Measurements from ENCODE around the gene TMEM248. TPM values are rescaled to one million over a fixed set of nuclear protein-coding genes. Genes with fewer than 3 reads are reported as not detected.
"Not testable (repeated sequence)": the region's sequence is repeated elsewhere in the genome, so short reads cannot be mapped to it uniquely, and the experiment has no call there.

The TMEM248 gene
- total RNA-seq, 1 donor from 2014 or later, result 114 TPM

- DNase-seq (ENCODE audit: low read depth), result not testable (repeated sequence)
These were observed 12.4 kb upstream of the TMEM248 start for GRCh38 chr7:66908598-66908997.

DNA sequence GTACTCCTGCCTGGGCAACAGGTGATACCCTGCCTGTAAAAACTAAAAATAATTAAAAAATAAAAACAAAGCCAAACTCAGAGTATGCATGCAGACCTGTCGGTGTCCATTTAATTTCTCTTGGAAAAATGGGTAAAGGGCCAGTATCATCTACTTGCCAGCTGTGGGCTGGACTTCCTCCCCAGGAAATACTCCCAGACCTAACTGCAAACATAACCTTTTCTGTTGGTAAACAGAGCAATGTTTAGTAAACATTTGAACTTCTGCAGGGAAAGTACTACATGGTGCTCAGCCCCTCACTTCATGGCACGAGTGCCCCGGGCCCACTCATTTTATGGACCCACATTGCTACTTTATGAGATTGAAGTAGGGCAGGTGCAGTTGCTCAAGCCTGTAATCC is 10.2 kb upstream of the TMEM248 start:
- DNase-seq (ENCODE audit: low read depth), result no peak

- DNase-seq (ENCODE audit: low read depth), result not testable (repeated sequence)
These were observed 9.8 kb upstream of the TMEM248 start for GRCh38 chr7:66911191-66911590.

DNA sequence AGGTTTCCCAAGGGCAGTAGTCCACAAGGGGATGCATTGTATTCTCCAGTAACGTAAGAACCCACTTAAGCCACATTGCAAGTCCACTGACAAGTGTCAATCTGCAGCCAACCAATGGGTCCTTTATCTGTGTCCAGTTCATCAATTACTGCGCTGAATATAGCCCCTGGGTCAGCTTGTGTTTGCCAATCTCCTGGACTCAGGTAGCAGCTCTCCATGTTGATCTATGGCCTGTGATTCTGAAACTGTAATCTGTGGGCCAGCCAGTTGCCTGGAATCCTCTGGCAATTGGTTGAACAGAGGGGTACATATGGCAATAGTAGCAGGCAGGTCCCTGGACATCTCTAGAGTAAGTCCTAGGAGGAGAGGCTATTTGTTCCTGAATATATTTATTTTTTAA is 8.8 kb upstream of the TMEM248 start:
- DNase-seq (ENCODE audit: low read depth), result no peak

- DNase-seq (ENCODE audit: low read depth), result no peak
These were observed 7.6 kb upstream of the TMEM248 start for GRCh38 chr7:66913118-66914037.

- not testable (repeated sequence) for DNase-seq (ENCODE audit: low read depth)
These were observed 3.1 kb upstream of the TMEM248 start for GRCh38 chr7:66917904-66918303.

- DNase-seq (ENCODE audit: low read depth), result no peak
These were observed 1.7 kb upstream of the TMEM248 start for GRCh38 chr7:66919304-66919703.

GRCh38 chr7:66919704-66920103 is 1.3 kb upstream of the TMEM248 start:
- no peak for DNase-seq (ENCODE audit: low read depth)

GRCh38 chr7:66920256-66920655 is 769 bp upstream of the TMEM248 start:
- DNase-seq (ENCODE audit: low read depth), result no peak

- DNase-seq (ENCODE audit: low read depth), result peak; percentile 20
These were observed 432 bp downstream of the TMEM248 start for GRCh38 chr7:66921396-66921917.

- peak; percentile 24 for DNase-seq (ENCODE audit: low read depth)
These were observed 977 bp downstream of the TMEM248 start for GRCh38 chr7:66921918-66922486.

DNA sequence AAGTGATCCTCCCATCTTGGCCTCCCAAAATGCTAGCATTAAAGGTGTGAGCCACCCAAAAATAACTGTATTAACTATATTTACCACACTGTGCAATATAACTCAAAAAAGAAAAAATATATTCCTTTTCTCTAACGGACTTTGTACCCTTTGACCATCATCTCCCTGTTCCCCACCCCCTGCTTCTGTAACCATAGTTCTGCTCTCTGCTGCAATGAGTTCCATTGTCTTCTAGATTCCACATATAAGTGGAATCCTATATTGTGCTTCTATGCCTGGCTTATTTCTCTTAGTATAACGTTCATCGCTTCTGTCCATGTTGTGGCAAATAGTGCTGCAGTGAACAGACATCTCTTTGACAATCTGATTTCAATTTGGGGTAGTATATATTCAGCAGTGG is 4.2 kb downstream of the TMEM248 start:
- DNase-seq (ENCODE audit: low read depth), result no peak

GRCh38 chr7:66927348-66927948 is 6.4 kb downstream of the TMEM248 start:
- no peak for DNase-seq (ENCODE audit: low read depth)

DNA sequence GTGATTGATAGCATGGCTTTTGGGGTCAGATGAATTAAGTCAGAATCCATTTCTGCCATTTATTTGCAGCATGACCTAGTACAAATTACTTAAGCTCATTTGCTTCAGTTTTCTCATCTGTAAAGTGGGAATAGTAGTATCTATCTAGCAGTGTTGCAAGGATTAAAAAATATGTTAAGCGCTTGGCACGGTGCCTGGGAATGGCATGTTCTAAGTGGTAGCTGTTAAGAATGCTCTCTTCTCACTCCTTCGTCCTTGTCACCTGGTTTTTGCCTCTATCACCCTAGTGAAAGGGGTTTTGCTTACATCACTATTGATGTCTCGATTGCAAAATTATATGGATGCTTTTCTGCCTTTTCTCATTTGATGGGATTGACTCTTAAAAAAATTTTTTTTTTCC is 7.4 kb downstream of the TMEM248 start:
- DNase-seq (ENCODE audit: low read depth), result no peak

DNA sequence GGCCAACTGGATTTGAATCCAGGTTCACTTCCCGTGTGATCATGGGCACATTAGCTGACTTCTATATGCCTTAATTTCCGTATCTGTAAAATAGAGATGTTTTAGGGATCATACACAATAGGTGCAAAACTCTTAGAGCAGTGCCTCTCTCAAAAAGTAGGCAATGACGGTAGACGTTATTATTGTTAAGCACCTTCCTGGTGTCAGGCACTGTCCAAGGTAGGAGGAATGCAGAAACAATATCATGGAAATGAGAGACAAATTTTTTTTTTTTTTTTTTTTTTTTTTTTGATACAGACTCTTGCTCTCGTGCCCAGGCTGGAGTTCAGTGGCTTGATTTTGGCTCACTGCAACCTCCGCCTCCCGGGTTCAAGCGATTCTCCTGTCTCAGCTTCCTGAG is 8.1 kb downstream of the TMEM248 start:
- DNase-seq (ENCODE audit: low read depth), result no peak

GRCh38 chr7:66929935-66930334 is 8.9 kb downstream of the TMEM248 start:
- DNase-seq (ENCODE audit: low read depth), result no peak

- no peak for DNase-seq (ENCODE audit: low read depth)
These were observed 9.3 kb downstream of the TMEM248 start for GRCh38 chr7:66930341-66930740.

DNA sequence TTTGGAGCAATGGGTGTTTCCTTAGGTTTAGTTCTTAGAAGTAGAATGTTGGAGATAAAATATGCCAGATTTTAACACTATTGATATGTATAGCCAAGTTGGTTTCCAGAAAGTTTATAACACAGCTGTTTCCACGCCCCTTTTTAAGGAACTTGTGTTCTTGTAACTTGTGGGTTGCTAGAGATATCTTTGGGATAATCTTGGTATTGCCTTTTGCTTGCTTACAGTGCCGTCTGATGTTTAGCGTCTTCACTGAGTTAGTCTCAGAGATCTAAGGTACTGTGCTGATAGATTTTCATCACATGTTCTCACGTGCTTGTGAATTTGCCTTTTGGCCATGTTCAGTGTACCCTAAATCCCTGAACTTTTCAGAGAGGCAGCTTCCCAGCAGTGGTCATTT is 12.4 kb downstream of the TMEM248 start:
- DNase-seq (ENCODE audit: low read depth), result no peak

GRCh38 chr7:66937940-66938339 is 16.9 kb downstream of the TMEM248 start:
- DNase-seq (ENCODE audit: low read depth), result no peak

DNA sequence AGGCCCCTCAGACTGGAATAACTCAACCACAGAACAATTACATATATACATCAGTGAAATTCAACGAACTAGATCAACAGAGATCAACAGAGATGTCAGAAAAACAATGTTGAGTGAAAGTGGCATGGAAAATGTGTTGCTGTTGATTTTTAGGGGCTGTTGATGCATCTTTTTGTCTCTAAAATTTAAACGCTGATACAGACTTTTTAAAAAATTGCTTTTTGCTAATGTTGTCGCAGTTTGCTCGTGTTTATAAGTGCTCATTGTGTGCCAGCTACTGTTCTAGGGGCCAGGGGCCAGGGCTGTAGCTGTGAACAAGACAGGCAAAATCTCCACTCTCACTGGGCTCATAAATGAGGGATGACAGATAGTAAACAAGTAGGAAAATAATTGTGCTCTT is 18.3 kb downstream of the TMEM248 start:
- DNase-seq (ENCODE audit: low read depth), result no peak

DNA sequence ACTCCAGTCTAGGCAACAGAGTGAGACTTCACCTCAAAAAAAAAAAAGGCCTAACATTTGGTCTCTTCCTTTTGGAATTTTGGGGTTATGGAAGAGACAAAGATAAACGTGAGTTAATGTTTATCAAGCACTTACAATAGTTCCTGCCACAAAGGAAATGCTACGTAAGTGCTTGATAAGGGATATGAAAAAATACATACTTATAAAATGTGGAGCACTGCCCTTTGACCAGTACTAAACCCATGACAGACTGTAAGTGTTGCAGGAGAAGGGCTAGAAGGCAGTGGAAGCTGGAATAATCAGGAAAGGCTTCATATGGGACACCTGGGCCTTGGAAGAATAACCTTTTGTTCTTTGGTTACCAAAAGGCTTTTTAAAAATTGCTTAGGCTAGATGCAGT is 25.5 kb downstream of the TMEM248 start:
- DNase-seq (ENCODE audit: low read depth), result no peak

- DNase-seq (ENCODE audit: low read depth), result no peak
These were observed 27.6 kb downstream of the TMEM248 start for GRCh38 chr7:66948480-66949109.
